ENCODE measurements around the gene PAH. TPM values are rescaled to one million over a fixed set of nuclear protein-coding genes. Genes with fewer than 3 reads are reported as not detected.
"Not testable (repeated sequence)": the region's sequence is repeated elsewhere in the genome, so short reads cannot be mapped to it uniquely, and the experiment has no call there.

The PAH gene
- total and polyA plus RNA-seq, 2 donors from 2014 or later = 8.7 to 193 TPM

DNA sequence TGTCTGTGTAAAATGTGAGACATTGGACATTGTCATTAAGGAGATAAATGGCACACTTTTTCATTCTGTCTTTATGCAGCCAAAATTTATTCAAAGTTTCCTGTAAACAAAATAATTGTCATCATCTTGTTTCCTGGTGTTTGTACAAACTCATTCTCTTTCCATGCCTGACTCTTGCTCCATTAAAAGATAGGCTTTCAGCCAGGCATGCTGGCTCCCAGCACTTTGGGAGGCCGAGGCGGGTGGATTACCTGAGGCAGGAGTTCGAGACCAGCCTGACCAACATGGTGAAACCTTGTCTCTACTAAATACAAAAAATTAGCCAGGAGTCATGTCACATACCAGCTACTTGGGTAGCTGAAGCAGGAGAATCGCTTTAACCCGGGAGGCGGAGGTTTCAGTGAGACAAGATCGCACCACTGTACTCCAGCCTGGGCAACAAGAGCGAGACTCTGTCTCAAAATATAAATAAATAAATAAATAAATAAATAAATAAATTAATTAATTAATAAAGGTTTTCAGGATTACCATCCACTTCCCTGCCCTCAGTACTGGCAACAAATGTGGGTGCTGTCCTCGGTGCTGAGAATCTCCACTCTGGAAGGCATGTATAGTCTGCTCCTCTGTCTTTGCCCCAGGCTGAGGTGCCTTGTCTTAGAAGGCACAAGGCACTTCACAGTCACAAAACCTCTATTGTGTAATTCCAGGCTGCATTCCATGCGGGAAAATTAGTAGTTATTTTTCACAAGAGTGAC is 83.2 kb downstream of the PAH start:
- Histone ChIP-seq H3K4me3 (ENCODE audit: low read length in 3 of 3) (no peak overlapping the region), H3K9ac (ENCODE audit: low read length in 3 of 3) (no peak overlapping the region), H3K4me1 (ENCODE audit: control insufficient read depth in 2 of 3, insufficient read depth in 2 of 3, low read depth in 1 of 3, low read length in 3 of 3) (no peaks in the 10 kb centered on the region), H3K9me3 (ENCODE audit: control insufficient read depth in 2 of 3, insufficient read depth in 1 of 3, low read length in 3 of 3) (no peaks in the 10 kb centered on the region), H3K36me3 (ENCODE audit: control insufficient read depth in 2 of 3, insufficient read depth in 3 of 3, low read length in 3 of 3) (no peaks in the 10 kb centered on the region), H3K27me3 (ENCODE audit: control insufficient read depth, insufficient read depth, low read length) (no peaks in the 10 kb centered on the region), H3K27ac (ENCODE audit: low read depth in 2 of 2, low read length in 2 of 2) (no peak overlapping the region)
- TF ChIP-seq, protein P1, sequence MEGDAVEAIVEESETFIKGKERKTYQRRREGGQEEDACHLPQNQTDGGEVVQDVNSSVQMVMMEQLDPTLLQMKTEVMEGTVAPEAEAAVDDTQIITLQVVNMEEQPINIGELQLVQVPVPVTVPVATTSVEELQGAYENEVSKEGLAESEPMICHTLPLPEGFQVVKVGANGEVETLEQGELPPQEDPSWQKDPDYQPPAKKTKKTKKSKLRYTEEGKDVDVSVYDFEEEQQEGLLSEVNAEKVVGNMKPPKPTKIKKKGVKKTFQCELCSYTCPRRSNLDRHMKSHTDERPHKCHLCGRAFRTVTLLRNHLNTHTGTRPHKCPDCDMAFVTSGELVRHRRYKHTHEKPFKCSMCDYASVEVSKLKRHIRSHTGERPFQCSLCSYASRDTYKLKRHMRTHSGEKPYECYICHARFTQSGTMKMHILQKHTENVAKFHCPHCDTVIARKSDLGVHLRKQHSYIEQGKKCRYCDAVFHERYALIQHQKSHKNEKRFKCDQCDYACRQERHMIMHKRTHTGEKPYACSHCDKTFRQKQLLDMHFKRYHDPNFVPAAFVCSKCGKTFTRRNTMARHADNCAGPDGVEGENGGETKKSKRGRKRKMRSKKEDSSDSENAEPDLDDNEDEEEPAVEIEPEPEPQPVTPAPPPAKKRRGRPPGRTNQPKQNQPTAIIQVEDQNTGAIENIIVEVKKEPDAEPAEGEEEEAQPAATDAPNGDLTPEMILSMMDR (IDR thresholded peaks at IDR 0.05; ENCODE audit: borderline replicate concordance, extremely low read depth, insufficient read depth) = no peak
- DNase-seq (peak in 4 of 5 donors; percentile 43 to 76 (median 70)), FAIRE-seq (no peak)
- intact Hi-C loops (cut with DNase I) = no loop called here

DNA sequence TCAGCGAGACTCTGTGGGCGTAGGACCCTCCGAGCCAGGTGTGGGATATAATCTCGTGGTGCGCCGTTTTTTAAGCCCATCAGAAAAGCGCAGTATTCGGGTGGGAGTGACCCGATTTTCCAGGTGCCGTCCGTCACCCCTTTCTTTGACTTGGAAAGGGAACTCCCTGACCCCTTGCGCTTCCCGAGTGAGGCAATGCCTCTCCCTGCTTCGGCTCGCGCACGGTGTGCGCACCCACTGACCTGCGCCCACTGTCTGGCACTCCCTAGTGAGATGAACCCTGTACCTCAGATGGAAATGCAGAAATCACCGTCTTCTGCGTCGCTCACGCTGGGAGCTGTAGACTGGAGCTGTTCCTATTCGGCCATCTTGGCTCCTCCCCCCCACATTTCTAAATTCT is 84.2 kb downstream of the PAH start:
- H3K9ac ChIP-seq (ENCODE audit: low read length in 3 of 3); H3K4me3 ChIP-seq (ENCODE audit: low read length in 3 of 3); H3K9me3 ChIP-seq (ENCODE audit: control insufficient read depth in 2 of 3, insufficient read depth in 1 of 3, low read length in 3 of 3); FAIRE-seq; H3K27ac ChIP-seq (ENCODE audit: low read depth in 2 of 2, low read length in 2 of 2); H3K36me3 ChIP-seq (ENCODE audit: control insufficient read depth in 2 of 3, insufficient read depth in 3 of 3, low read length in 3 of 3); intact Hi-C loops (cut with DNase I); H3K4me1 ChIP-seq (ENCODE audit: control insufficient read depth in 2 of 3, insufficient read depth in 2 of 3, low read depth in 1 of 3, low read length in 3 of 3); H3K27me3 ChIP-seq (ENCODE audit: control insufficient read depth, insufficient read depth, low read length); DNase-seq: not testable (repeated sequence)

DNA sequence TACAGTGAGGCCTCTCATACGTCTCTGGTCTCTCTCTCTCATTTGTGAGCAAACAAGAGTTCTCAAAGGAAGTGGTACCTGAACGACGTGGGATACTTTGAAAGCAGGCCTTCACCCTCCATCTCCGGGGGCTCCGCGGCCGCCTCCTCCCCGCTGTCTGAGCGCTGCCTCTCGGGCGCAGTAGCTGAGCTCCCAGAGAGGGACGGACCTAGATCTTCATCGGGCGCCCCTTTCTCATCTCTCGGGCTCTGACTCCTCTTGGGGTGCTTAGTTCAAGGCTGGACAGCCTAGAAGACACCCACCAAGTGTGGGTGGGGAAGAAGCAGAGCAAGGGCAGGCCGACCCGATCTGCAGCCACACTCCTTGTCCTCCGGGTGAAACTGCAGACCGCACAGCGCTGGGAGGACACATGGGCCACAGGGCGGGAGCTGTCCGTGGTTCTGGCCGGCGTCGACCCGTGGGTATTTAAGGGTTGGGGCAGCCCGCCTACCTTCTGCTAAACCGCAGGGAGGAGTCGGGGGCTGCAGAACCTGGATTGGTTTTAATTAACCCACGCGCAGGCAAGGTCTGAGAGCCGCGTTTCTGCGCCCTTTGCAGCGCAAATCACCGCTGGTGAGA is 92.7 kb downstream of the PAH start:
- FAIRE-seq = no peak
- TF ChIP-seq, protein P1 (IDR thresholded peaks at IDR 0.05; ENCODE audit: borderline replicate concordance, extremely low read depth, insufficient read depth) = no peak
- H3K36me3 ChIP-seq (ENCODE audit: control insufficient read depth in 2 of 3, insufficient read depth in 3 of 3, low read length in 3 of 3) = no peaks in the 10 kb centered on the region
- no peak overlapping the region for H3K4me3 ChIP-seq (ENCODE audit: low read length in 3 of 3)
- H3K27ac ChIP-seq (ENCODE audit: low read depth in 2 of 2, low read length in 2 of 2) = no peak overlapping the region
- no peak overlapping the region for H3K9ac ChIP-seq (ENCODE audit: low read length in 3 of 3)
- peak; percentile 76 to 90 (median 85) for DNase-seq
- intact Hi-C loops (cut with DNase I) = no loop called here
- H3K9me3 ChIP-seq (ENCODE audit: control insufficient read depth in 2 of 3, insufficient read depth in 1 of 3, low read length in 3 of 3) = no peaks in the 10 kb centered on the region
- no peaks in the 10 kb centered on the region for H3K27me3 ChIP-seq (ENCODE audit: control insufficient read depth, insufficient read depth, low read length)
- H3K4me1 ChIP-seq (ENCODE audit: control insufficient read depth in 2 of 3, insufficient read depth in 2 of 3, low read depth in 1 of 3, low read length in 3 of 3) = no peaks in the 10 kb centered on the region

DNA sequence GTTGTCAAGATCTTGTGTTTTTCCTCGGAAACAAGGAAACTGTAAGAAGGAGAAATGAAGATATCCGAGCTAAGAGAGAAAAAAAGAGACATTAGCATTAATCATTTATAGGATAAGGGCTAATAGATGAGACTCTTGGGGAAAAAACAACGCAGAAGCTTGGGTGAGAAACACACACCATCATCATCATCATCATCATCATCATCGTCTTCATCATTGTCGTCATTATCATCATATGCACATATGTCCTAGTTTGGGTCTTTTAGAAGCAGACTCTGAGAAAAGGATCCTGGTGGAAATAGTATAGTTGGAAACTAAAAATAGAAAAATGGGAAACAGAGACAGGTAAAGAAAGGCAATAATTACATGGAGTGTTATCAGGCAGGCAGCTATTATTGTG is 95.9 kb downstream of the PAH start:
- no peak for FAIRE-seq
- Histone ChIP-seq H3K27ac (ENCODE audit: low read depth in 2 of 2, low read length in 2 of 2) (no peak overlapping the region), H3K9ac (ENCODE audit: low read length in 3 of 3) (no peak overlapping the region), H3K4me1 (ENCODE audit: control insufficient read depth in 2 of 3, insufficient read depth in 2 of 3, low read depth in 1 of 3, low read length in 3 of 3) (peaks cover 0 to 4% (median 0%) of the 10 kb centered on the region in 3 donors), H3K4me3 (ENCODE audit: low read length in 3 of 3) (no peak overlapping the region), H3K9me3 (ENCODE audit: control insufficient read depth in 2 of 3, insufficient read depth in 1 of 3, low read length in 3 of 3) (no peaks in the 10 kb centered on the region), H3K36me3 (ENCODE audit: control insufficient read depth in 2 of 3, insufficient read depth in 3 of 3, low read length in 3 of 3) (no peaks in the 10 kb centered on the region), H3K27me3 (ENCODE audit: control insufficient read depth, insufficient read depth, low read length) (no peaks in the 10 kb centered on the region)
- DNase-seq = no peak
- TF ChIP-seq, protein P1 (IDR thresholded peaks at IDR 0.05; ENCODE audit: borderline replicate concordance, extremely low read depth, insufficient read depth) = no peak
- intact Hi-C loops (cut with DNase I) = no loop called here
